Kidney epithelial cell (primary cell): ENCODE measurements around the gene ANAPC7. TPM values are rescaled to one million over a fixed set of nuclear protein-coding genes. Genes with fewer than 3 reads are reported as not detected.

ENCODE experiments used
- DNase-seq: peaks from one replicate; pipeline ENCODE4 v3.0.0-alpha.2; 2010; ENCODE audit warnings: low read depth
- H3K27me3 ChIP-seq: 2 replicates; pipeline ENCODE4 v1.6.0; 2011; ENCODE audit warnings: low read length; ENCODE audit not compliant: control insufficient read depth, insufficient read depth
- H3K36me3 ChIP-seq: 2 replicates; pipeline ENCODE4 v1.5.1; 2011; ENCODE audit warnings: low read length; ENCODE audit not compliant: control insufficient read depth, insufficient read depth
- H3K4me3 ChIP-seq: 2 replicates; pipeline ENCODE4 v1.5.1; 2011; ENCODE audit warnings: low read depth, mild to moderate bottlenecking, control low read depth, low read length
- CTCF ChIP-seq: IDR thresholded peaks from 2 replicates; pipeline ENCODE4 v1.5.1; 2011; ENCODE audit warnings: mild to moderate bottlenecking, moderate library complexity, low read length, control low read depth, inconsistent platforms; ENCODE audit not compliant: insufficient read depth, poor library complexity, severe bottlenecking
- total RNA-seq: library from RNA; depleted of rRNA; stranded (reverse); fragments of >200 nt; gene quantifications from 2 replicates; pipeline ENCODE4 v1.2.3, GENCODE V29; 2015

The ANAPC7 gene
- total RNA-seq, 1 donor from 2014 or later = 51.3 TPM

GRCh38 chr12:110345963-110346362 is 57.5 kb downstream of the ANAPC7 start:
- H3K4me3 ChIP-seq = no peak overlapping the region
- no peaks in the 10 kb centered on the region for H3K27me3 ChIP-seq
- no peak for DNase-seq
- H3K36me3 ChIP-seq = peaks cover 20% of the 10 kb centered on the region
- TF ChIP-seq CTCF = no peak

DNA sequence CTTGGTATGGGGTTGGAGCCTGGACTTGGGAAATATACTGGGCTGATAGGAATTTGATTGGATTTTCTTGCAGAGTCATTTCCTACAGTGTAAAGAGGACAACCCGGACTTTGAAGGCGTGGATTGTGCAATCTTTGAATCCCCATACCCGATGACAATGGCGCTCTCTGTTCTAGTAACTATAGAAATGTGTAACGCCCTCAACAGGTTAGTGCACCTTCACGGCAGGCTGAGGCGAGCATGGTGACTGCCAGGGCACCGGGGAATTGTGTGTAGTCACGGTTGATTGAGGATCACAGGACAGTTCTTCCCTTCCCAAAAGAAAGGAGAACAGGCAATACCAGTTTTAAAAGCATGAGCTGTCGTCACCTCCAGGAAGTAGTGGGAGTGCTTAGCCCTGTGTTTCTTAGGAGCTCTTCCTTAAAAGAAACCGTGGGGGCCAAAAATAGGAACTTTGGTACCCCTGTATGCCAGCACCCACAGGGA is 58.3 kb downstream of the ANAPC7 start:
- H3K27me3 ChIP-seq = no peaks in the 10 kb centered on the region
- no peak overlapping the region for H3K4me3 ChIP-seq
- DNase-seq = peak; percentile 28
- H3K36me3 ChIP-seq = peaks cover 22% of the 10 kb centered on the region
- no peak for TF ChIP-seq CTCF

- no peak for DNase-seq
- Histone ChIP-seq H3K36me3 (peaks cover 22% of the 10 kb centered on the region), H3K27me3 (no peaks in the 10 kb centered on the region), H3K4me3 (no peak overlapping the region)
- TF ChIP-seq CTCF = no peak
Measured at GRCh38 chr12:110344657-110345056, 58.9 kb downstream of the ANAPC7 start.

DNA sequence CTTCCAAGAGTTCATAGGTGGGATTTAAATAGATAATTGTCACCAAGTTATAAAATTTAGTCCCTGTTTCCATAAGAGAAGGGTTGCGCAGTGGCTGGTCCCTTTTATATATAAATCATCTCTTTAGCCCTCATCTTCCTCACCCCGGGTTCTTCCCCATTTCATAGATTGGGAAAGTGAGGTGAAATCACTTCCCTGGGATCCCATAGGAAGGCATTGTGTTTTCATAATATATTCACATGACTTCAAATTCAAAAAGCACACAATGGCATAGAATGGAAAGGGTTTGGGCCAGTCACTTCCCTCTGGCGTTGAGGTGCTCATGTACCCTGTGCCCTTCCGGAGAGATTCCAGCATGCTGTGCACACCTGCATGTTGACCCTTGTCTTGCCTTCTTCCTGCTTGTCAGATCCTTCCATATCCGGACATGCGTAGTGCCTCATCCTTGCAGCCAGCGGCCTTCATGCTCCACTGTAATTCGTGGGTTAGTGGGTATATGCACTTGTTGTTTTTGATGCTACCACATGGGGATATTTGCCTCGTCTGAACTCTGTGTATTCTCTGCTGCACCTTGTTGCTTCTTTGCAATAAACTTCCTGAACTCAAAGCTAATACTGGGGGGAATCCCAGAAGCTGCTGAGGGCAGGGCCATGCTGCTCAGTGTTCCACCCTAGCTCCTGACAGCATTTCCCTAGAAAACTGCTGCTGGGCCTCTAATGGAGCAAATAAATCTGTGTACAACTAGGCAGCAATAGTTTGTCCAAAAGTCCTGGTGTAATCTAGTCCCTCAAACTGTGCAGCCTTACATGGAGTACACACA is 59.6 kb downstream of the ANAPC7 start:
- Histone ChIP-seq H3K27me3 (no peaks in the 10 kb centered on the region), H3K36me3 (peaks cover 22% of the 10 kb centered on the region), H3K4me3 (no peak overlapping the region)
- TF ChIP-seq CTCF = no peak
- no peak for DNase-seq

DNA sequence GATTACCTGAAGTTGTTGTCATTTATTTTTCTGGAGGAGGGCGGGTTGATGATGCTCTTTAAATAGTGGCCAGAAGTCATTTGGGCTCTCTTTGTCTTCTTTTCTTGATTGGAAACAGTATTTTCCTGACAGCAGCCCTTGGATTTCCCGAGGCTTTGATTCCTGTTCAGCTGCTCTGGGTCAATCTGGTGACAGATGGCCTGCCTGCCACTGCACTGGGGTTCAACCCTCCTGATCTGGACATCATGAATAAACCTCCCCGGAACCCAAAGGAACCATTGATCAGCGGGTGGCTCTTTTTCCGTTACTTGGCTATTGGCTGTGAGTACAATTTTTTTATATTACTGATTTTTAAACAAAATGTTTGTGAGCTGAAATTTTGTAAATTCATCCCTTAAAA is 60.4 kb downstream of the ANAPC7 start:
- Histone ChIP-seq H3K36me3 (peaks cover 18% of the 10 kb centered on the region), H3K4me3 (no peak overlapping the region), H3K27me3 (no peaks in the 10 kb centered on the region)
- no peak for DNase-seq
- TF ChIP-seq CTCF = no peak

DNA sequence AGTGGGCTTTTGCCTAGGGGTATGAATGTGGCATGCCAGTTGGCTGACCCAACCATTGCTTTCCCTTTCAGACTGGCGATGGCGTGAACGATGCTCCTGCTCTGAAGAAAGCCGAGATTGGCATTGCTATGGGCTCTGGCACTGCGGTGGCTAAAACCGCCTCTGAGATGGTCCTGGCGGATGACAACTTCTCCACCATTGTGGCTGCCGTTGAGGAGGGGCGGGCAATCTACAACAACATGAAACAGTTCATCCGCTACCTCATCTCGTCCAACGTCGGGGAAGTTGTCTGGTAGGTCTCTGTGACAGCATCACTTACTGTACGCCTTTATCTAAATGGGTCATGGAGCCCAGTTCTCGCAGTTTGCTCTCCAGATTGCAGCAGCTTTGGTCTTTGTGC is 61.4 kb downstream of the ANAPC7 start:
- no peak for TF ChIP-seq CTCF
- no peak for DNase-seq
- Histone ChIP-seq H3K27me3 (no peaks in the 10 kb centered on the region), H3K4me3 (no peak overlapping the region), H3K36me3 (peaks cover 14% of the 10 kb centered on the region)
